ENCODE measurements around the gene GRIN1.

Gene GRIN1

GRCh38 chr9:137136881-137137607, 1.9 kb upstream of the GRIN1 start:
- DNase-seq (ENCODE audit: low read depth): no peak
- no peak overlapping the region for H3K4me3 ChIP-seq (ENCODE audit: low read depth, low read length)
- no peak for TF ChIP-seq CTCF (IDR thresholded peaks at IDR 0.05; ENCODE audit: control insufficient read depth, extremely low read depth, insufficient read depth)

GRCh38 chr9:137138058-137138721, 764 bp upstream of the GRIN1 start:
- DNase-seq (ENCODE audit: low read depth): no peak
- no peak for TF ChIP-seq CTCF (IDR thresholded peaks at IDR 0.05; ENCODE audit: control insufficient read depth, extremely low read depth, insufficient read depth)
- H3K4me3 ChIP-seq (ENCODE audit: low read depth, low read length): no peak overlapping the region

- no peak for DNase-seq (ENCODE audit: low read depth)
- H3K4me3 ChIP-seq (ENCODE audit: low read depth, low read length): no peak overlapping the region
- no peak for TF ChIP-seq CTCF (IDR thresholded peaks at IDR 0.05; ENCODE audit: control insufficient read depth, extremely low read depth, insufficient read depth)
Measured at GRCh38 chr9:137139468-137140150, 655 bp downstream of the GRIN1 start.

- H3K4me3 ChIP-seq (ENCODE audit: low read depth, low read length): no peak overlapping the region
- TF ChIP-seq CTCF (IDR thresholded peaks at IDR 0.05; ENCODE audit: control insufficient read depth, extremely low read depth, insufficient read depth): no peak
- no peak for DNase-seq (ENCODE audit: low read depth)
Measured at GRCh38 chr9:137140151-137141012, 1.4 kb downstream of the GRIN1 start.

GRCh38 chr9:137141050-137141810, 2.3 kb downstream of the GRIN1 start:
- no peak overlapping the region for H3K4me3 ChIP-seq (ENCODE audit: low read depth, low read length)
- no peak for TF ChIP-seq CTCF (IDR thresholded peaks at IDR 0.05; ENCODE audit: control insufficient read depth, extremely low read depth, insufficient read depth)
- no peak for DNase-seq (ENCODE audit: low read depth)
